GM18511 (cell line): Measurements from ENCODE around the gene GDNF.
"Not testable (repeated sequence)": the region's sequence is repeated elsewhere in the genome, so short reads cannot be mapped to it uniquely, and the experiment has no call there.

Experiments used
- ATAC-seq: cut with Tn5 transposase; IDR thresholded peaks from one replicate; pipeline ENCODE4 v1.9.1; 2021; ENCODE audit warnings: mild to moderate bottlenecking, moderate library complexity; ENCODE audit not compliant: unreplicated experiment

The GDNF gene

GRCh38 chr5:37839407-37840052 lies at the start of gene GDNF:
Gene GDNF (minus strand): TSS chr5:37840041. CDS start chr5:37834796, 5,245 bp downstream.
- no peak for ATAC-seq

GRCh38 chr5:37888476-37888875 lies 48.6 kb upstream of the GDNF start:
- ATAC-seq = no peak

- no peak for ATAC-seq
Measured at GRCh38 chr5:37886242-37886905, 46.5 kb upstream of the GDNF start.

- no peak for ATAC-seq
Measured at GRCh38 chr5:37882636-37883035, 42.8 kb upstream of the GDNF start.

GRCh38 chr5:37881359-37881758 lies 41.5 kb upstream of the GDNF start:
- ATAC-seq = peak; percentile 79

- ATAC-seq = no peak
Measured at GRCh38 chr5:37876943-37877342, 37.1 kb upstream of the GDNF start.

GRCh38 chr5:37876245-37876644 lies 36.4 kb upstream of the GDNF start:
- no peak for ATAC-seq

GRCh38 chr5:37875051-37875787 lies 35.4 kb upstream of the GDNF start:
- no peak for ATAC-seq

- no peak for ATAC-seq
Measured at GRCh38 chr5:37873988-37874387, 34.1 kb upstream of the GDNF start.

GRCh38 chr5:37871023-37871815 lies 31.4 kb upstream of the GDNF start:
- no peak for ATAC-seq

- no peak for ATAC-seq
Measured at GRCh38 chr5:37869216-37869615, 29.4 kb upstream of the GDNF start.

- no peak for ATAC-seq
Measured at GRCh38 chr5:37867654-37868053, 27.8 kb upstream of the GDNF start.

- ATAC-seq = not testable (repeated sequence)
Measured at GRCh38 chr5:37862907-37863306, 23.1 kb upstream of the GDNF start.

GRCh38 chr5:37860206-37860605 lies 20.4 kb upstream of the GDNF start:
- peak; percentile 19 for ATAC-seq

GRCh38 chr5:37859805-37860204 lies 20.0 kb upstream of the GDNF start:
- ATAC-seq = peak; percentile 99

- no peak for ATAC-seq
Measured at GRCh38 chr5:37858250-37858649, 18.4 kb upstream of the GDNF start.

- no peak for ATAC-seq
Measured at GRCh38 chr5:37857696-37858095, 17.9 kb upstream of the GDNF start.

- ATAC-seq = no peak
Measured at GRCh38 chr5:37855438-37855837, 15.6 kb upstream of the GDNF start.

- ATAC-seq = no peak
Measured at GRCh38 chr5:37851305-37851704, 11.5 kb upstream of the GDNF start.

GRCh38 chr5:37850226-37850865 lies 10.5 kb upstream of the GDNF start:
- ATAC-seq = no peak

- ATAC-seq = no peak
Measured at GRCh38 chr5:37849641-37850040, 9.8 kb upstream of the GDNF start.
